MM.1S (cell line): Measurements from ENCODE around the gene FANCD2OS.

Experiments
- DNase-seq: peaks from one replicate; pipeline ENCODE4 v3.0.0-alpha.2; 2015
- H2AFZ ChIP-seq: fragments of 300-600 bp; sonication (generic); 2 replicates; pipeline ENCODE4 v1.6.0; 2016; ENCODE audit warnings: antibody characterized with exemption, low read length
- H3F3A ChIP-seq: fragments of 300-600 bp; sonication (generic); 2 replicates; pipeline ENCODE4 v1.6.1; 2016; ENCODE audit warnings: mild to moderate bottlenecking, antibody characterized with exemption, low read length, moderate library complexity, mixed read lengths; ENCODE audit not compliant: insufficient read depth
- H3K27ac ChIP-seq: fragments of 300-600 bp; sonication (generic); 2 replicates; pipeline ENCODE4 v1.5.1; 2016; ENCODE audit warnings: mild to moderate bottlenecking, low read length
- H3K27me3 ChIP-seq: fragments of 300-600 bp; sonication (generic); replicated peaks from 2 replicates; pipeline ENCODE4 v1.6.0; 2016; ENCODE audit warnings: low read length; ENCODE audit not compliant: insufficient read depth
- H3K36me3 ChIP-seq: fragments of 300-600 bp; sonication (generic); replicated peaks from 2 replicates; pipeline ENCODE4 v1.6.1; 2016; ENCODE audit warnings: mild to moderate bottlenecking, low read length, mixed read lengths; ENCODE audit not compliant: insufficient read depth
- H3K4me1 ChIP-seq: fragments of 300-600 bp; sonication (generic); 2 replicates; pipeline ENCODE4 v1.6.1; 2016; ENCODE audit warnings: low read length, mixed read lengths
- H3K4me2 ChIP-seq: fragments of 300-600 bp; sonication (generic); 2 replicates; pipeline ENCODE4 v1.6.0; 2016; ENCODE audit warnings: low read depth, low read length
- H3K4me3 ChIP-seq: fragments of 300-600 bp; sonication (generic); 2 replicates; pipeline ENCODE4 v1.5.1; 2016; ENCODE audit warnings: low read length, mixed read lengths
- H3K79me2 ChIP-seq: fragments of 300-600 bp; sonication (generic); 2 replicates; pipeline ENCODE4 v1.6.1; 2016; ENCODE audit warnings: mixed run types, low read length, mixed read lengths
- H3K9ac ChIP-seq: fragments of 300-600 bp; sonication (generic); 2 replicates; pipeline ENCODE4 v1.6.1; 2016; ENCODE audit warnings: low read length, mixed read lengths
- H3K9me2 ChIP-seq: fragments of 300-600 bp; sonication (generic); replicated peaks from 2 replicates; pipeline ENCODE4 v1.6.1; 2016; ENCODE audit warnings: mild to moderate bottlenecking, low read length, mixed read lengths; ENCODE audit not compliant: insufficient read depth
- H3K9me3 ChIP-seq: fragments of 300-600 bp; sonication (generic); replicated peaks from 2 replicates; pipeline ENCODE4 v1.6.1; 2016; ENCODE audit warnings: mild to moderate bottlenecking, low read length, mixed read lengths; ENCODE audit not compliant: insufficient read depth
- H4K20me1 ChIP-seq: fragments of 300-600 bp; sonication (generic); 2 replicates; pipeline ENCODE4 v1.6.1; 2016; ENCODE audit warnings: mild to moderate bottlenecking, low read length, moderate library complexity, mixed read lengths; ENCODE audit not compliant: insufficient read depth
- CTCF ChIP-seq: fragments of 300-600 bp; sonication (generic); IDR thresholded peaks from 2 replicates; pipeline ENCODE4 v1.5.1; 2016; ENCODE audit warnings: antibody characterized with exemption, low read length, mixed read lengths
- EZH2 ChIP-seq: fragments of 300-600 bp; sonication (generic); optimal IDR thresholded peaks from 2 replicates; pipeline ENCODE3; 2017; ENCODE audit warnings: low read depth, mild to moderate bottlenecking, antibody characterized with exemption, low read length, mixed read lengths
- EZH2phosphoT487 ChIP-seq: fragments of 300-600 bp; sonication (generic); IDR thresholded peaks from 2 replicates; pipeline ENCODE4 v1.6.1; 2018; ENCODE audit warnings: antibody characterized with exemption, low read length

FANCD2OS gene

GRCh38 chr3:10108091-10108490 lies at the start of gene FANCD2OS:
TSS of gene FANCD2OS (minus strand) at chr3:10108255. CDS start at chr3:10104774, 3,481 bp downstream.
- no peaks in the 10 kb centered on the region for H3F3A ChIP-seq
- H3K27ac ChIP-seq, result no peak within 1 kb of the TSS
- no peak for TF ChIP-seq CTCF
- TF ChIP-seq EZH2, result no peak
- TF ChIP-seq EZH2phosphoT487, result no peak
- H3K36me3 ChIP-seq, result no peaks in the 10 kb centered on the region
- H3K9ac ChIP-seq, result no peak within 1 kb of the TSS
- H3K4me2 ChIP-seq, result no peak within 1 kb of the TSS
- no peak within 1 kb of the TSS for H2AFZ ChIP-seq
- no peaks in the 10 kb centered on the region for H3K9me2 ChIP-seq
- no peaks in the 10 kb centered on the region for H3K9me3 ChIP-seq
- H3K4me1 ChIP-seq, result no peaks in the 10 kb centered on the region
- no peaks in the 10 kb centered on the region for H4K20me1 ChIP-seq
- no peaks in the 10 kb centered on the region for H3K27me3 ChIP-seq
- no peak within 1 kb of the TSS for H3K4me3 ChIP-seq
- no peaks in the 10 kb centered on the region for H3K79me2 ChIP-seq
- no peak for DNase-seq

GRCh38 chr3:10157031-10157430 lies 49.0 kb upstream of the FANCD2OS start:
- Histone ChIP-seq H4K20me1 (no peaks in the 10 kb centered on the region), H3F3A (no peaks in the 10 kb centered on the region), H3K9me3 (no peaks in the 10 kb centered on the region), H3K36me3 (no peaks in the 10 kb centered on the region), H2AFZ (no peak overlapping the region), H3K4me2 (no peak overlapping the region), H3K79me2 (no peaks in the 10 kb centered on the region), H3K4me1 (no peaks in the 10 kb centered on the region), H3K9ac (no peak overlapping the region), H3K4me3 (no peak overlapping the region), H3K9me2 (no peaks in the 10 kb centered on the region), H3K27ac (no peak overlapping the region), H3K27me3 (no peaks in the 10 kb centered on the region)
- TF ChIP-seq EZH2 (no peak), EZH2phosphoT487 (no peak), CTCF (no peak)
- no peak for DNase-seq

- no peak for TF ChIP-seq EZH2
- TF ChIP-seq CTCF, result no peak
- no peak for TF ChIP-seq EZH2phosphoT487
- H3F3A ChIP-seq, result no peaks in the 10 kb centered on the region
- H3K27me3 ChIP-seq, result no peaks in the 10 kb centered on the region
Observed at GRCh38 chr3:10155658-10156057, 47.6 kb upstream of the FANCD2OS start.

More at GRCh38 chr3:10155658-10156057, 47.6 kb upstream of the FANCD2OS start:
- no peaks in the 10 kb centered on the region for H3K36me3 ChIP-seq
- H3K9me2 ChIP-seq, result no peaks in the 10 kb centered on the region
- H3K4me3 ChIP-seq, result no peak overlapping the region
- no peak overlapping the region for H2AFZ ChIP-seq
- H3K9me3 ChIP-seq, result no peaks in the 10 kb centered on the region
- H3K4me2 ChIP-seq, result no peak overlapping the region
- no peaks in the 10 kb centered on the region for H3K4me1 ChIP-seq
- no peak for DNase-seq
- no peaks in the 10 kb centered on the region for H3K79me2 ChIP-seq
- no peak overlapping the region for H3K27ac ChIP-seq
- no peaks in the 10 kb centered on the region for H4K20me1 ChIP-seq
- H3K9ac ChIP-seq, result no peak overlapping the region
